ENCODE measurements around the gene COLEC11.
"Not testable (repeated sequence)": the region's sequence is repeated elsewhere in the genome, so short reads cannot be mapped to it uniquely, and the experiment has no call there.

Gene COLEC11

DNA sequence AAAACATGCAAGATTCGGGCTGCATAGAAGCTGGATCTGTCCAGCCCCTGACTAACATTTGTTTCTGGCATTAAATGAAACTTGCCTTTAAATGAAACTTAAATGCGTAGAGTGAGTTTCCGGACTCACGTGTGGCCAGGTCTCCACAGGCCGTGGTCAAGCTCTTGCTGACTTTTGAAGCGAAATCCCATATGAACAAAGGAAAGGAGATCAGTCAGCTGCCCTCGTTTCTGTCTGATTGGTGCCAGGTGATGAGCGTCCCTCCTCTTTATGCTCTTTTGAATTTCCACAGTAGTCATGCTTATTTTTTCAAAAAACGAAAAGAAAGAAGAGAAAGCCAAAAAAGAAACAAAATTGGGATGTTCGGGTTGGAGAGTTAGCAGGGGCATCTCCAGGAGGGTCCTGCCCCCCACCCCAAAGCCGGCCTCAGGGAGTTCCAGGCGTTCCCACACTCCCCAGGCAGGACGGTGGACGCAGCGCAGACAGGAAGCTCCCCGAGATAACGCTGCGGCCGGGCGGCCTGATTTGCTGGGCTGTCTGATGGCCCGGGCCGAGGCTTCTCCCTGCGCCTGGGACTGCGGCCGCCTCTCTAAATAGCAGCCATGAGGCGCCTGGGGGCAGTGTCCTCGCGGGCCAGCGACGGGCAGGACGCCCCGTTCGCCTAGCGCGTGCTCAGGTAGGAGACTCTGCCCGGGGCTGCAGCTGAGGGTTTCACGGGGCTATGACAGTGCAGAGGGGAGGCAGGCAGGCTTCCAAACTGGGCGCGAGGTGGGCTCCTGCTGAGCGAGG is at the start of gene COLEC11:
Gene COLEC11 (plus strand): TSS at position 620 of the 789 bp plus-strand sequence. CDS start 9,229 bp downstream, outside the sequence.
- no peak for DNase-seq

- no peak for DNase-seq
Observed at GRCh38 chr2:3545788-3546478, 49.0 kb upstream of the COLEC11 start.

GRCh38 chr2:3547915-3548314 is 47.0 kb upstream of the COLEC11 start:
- DNase-seq = no peak

- no peak for DNase-seq
Observed at GRCh38 chr2:3553946-3554345, 41.0 kb upstream of the COLEC11 start.

DNA sequence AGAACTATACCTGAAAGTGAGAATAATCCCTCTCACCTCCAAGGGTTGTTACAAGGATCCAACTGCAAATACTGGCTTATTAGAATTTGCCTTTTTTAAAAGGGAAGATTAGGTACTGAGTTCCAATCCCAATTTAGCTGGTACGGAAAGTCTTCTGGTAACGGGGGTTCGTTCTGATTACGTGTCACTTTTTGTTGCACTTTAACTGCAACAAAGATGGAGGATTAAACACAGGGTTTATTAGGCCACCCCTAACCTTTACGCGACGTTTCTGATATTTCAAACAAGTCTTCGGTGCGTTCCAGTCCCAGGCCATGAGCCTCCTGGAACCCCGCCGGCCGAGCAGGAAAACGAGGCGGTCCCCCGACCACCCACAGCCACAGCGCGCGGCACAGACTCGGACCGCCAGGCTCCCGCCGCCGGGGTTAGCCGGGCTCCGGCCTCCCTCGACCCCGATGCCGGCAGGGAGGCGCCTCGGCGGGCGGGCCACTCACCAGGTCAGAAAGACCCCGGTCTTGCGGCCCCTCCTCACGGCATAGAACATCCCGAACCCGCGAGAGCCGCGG is 37.2 kb upstream of the COLEC11 start:
- DNase-seq = no peak

DNA sequence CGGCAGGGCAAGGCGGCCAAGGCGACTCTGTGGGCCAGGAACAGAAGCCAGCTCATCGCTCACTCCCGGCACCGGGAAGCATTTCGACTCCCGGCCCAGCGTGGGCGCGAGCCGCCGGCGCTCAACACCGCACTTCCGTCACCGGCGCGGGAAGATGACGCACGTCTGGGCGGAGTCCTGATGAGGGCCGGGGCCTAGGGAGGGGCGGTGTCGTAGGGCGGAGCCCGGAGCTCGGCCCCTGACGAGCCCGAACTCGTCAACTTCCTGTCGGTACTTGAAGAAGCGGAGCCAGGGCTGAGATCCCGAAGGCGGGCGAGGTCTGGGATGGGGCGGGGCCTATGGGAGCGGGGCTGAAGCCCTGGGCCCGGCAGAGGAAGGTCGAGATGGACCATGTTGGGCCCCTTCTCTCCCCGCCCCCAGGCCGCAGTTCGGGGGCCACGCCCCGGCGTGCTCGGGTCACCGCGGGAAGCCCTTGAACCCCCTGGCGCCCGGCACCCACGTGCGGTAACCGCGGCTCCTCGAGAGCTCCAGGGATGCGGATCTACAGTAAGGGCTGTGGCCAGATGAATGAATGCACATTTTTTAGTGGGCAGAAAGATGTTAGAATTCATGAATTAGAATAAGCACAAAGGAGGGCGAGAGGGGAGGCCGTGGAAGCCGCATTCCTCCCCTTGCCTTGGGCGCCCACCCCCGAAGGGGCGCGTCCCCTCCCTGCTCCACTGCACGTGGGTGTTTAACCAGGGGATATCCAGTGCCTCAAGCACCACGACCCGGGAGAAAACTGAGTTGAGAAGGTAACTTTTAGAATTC is 36.5 kb upstream of the COLEC11 start, which contains the start of gene RNASEH1:
Gene RNASEH1 (minus strand): TSS at position 129 of the 810 bp plus-strand sequence. CDS start 73 bp downstream, at position 56.
- peak; percentile 97 for DNase-seq

GRCh38 chr2:3563521-3563976 is 31.4 kb upstream of the COLEC11 start:
- no peak for DNase-seq

GRCh38 chr2:3565117-3565516 is 29.8 kb upstream of the COLEC11 start:
- DNase-seq = no peak

DNA sequence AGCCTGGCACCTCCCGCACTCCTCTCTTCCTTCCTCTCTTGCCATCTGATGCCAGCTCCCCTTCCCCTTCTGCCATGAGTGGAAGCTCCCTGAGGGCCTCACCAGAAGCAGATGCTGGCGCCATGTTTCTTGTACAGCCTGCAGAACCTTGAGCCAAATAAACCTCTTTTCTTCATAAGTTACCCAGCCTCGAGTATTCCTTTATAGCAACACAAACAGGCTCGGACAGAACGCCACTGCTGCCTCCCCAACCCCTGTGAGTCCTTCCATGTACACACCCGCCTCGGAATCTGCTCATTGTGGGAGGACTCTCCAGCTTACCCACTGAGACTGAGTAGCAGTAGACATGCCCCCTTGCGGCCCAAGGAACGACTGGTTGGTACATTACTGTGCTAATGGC is 28.1 kb upstream of the COLEC11 start:
- no peak for DNase-seq

DNA sequence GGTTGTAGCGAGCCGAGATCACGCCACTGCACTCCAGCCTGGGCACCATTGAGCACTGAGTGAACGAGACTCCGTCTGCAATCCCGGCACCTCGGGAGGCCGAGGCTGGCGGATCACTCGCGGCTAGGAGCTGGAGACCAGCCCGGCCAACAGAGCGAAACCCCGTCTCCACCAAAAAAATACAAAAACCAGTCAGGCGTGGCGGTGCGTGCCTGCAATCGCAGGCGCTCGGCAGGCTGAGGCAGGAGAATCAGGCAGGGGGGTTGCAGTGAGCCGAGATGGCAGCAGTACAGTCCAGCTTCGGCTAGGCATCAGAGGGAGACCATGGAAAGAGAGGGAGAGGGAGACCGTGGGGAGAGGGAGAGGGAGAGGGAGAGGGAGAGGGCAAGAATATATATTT is 25.3 kb upstream of the COLEC11 start:
- DNase-seq = not testable (repeated sequence)

DNA sequence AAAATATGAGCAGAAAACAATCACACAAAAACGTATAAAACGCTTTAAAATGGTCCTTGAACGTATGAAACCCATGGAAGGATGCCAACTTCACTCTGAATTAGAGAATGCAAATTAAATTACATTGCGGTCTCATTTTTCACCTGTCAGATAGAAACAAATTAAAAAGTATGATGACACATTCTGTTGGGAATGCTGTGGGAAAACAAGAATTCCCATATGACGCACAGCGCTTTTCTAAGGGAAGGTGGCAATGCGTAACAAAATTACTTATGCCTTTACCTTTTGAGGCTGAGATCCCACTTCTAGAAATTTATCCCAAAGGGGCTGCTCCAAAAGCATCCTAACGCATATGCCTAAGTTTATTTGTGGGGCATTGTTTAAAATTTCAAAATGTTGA is 23.6 kb upstream of the COLEC11 start:
- no peak for DNase-seq

DNA sequence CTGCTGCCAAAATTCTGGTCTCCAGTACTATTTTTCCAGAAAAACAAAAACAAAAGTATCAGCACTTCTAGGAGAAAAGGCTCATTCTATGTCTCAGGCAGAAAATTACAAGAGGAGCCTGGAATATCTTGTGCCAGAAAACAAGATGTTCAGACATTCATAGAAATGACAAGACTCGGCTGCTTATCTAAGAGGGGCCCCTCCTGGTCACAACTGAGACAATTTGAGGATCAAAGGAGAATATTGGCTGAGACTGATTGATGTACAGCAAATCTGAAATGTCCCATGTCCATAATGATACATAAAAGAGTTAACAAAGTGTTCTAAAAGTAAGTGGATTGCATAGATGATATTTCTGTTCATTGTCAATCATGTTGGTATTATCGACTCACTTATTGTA is 22.3 kb upstream of the COLEC11 start:
- no peak for DNase-seq

DNA sequence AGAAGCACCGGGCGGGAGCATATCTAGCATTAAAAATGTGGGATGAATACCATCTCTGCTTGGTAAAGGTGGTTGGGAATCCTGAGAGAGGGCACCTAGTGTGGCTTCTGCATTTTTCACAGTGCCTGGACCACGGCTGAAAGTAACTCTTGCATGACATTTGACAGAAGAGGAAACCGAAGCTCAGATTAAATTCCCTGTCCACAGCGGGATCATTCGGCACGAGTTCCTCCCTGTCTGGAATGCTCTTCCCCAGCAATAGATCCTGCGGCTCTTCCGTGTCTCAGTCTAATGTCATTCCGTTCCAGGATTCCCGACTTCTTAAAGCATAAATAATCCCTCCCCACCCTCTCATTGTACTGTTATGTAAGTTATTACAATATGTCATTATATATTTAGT is 20.8 kb upstream of the COLEC11 start:
- no peak for DNase-seq

- DNase-seq = peak; percentile 43
Observed at GRCh38 chr2:3575534-3576262, 19.2 kb upstream of the COLEC11 start.

GRCh38 chr2:3576263-3576630 is 18.7 kb upstream of the COLEC11 start:
- not testable (repeated sequence) for DNase-seq

- no peak for DNase-seq
Observed at GRCh38 chr2:3578987-3579386, 15.9 kb upstream of the COLEC11 start.

DNA sequence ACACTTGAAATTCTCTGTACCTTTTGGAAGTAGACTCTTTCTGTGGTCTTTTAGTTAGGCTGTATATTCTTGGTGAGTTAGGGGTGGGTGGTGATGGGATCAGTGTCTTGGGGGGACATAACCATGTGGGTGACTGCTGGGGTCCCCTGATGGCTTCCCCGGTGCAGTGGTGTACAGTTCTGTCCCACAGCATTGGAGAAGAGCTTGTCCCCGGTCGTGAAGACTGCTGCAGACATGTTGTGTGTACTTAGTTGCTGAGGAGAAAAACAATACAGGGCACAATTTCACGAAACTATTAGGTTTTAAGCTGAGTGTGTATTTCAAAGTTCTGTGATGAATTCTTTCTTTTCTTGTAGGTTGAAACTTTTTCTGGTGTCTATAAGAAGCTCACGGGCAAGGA is 14.5 kb upstream of the COLEC11 start:
- DNase-seq = no peak

DNA sequence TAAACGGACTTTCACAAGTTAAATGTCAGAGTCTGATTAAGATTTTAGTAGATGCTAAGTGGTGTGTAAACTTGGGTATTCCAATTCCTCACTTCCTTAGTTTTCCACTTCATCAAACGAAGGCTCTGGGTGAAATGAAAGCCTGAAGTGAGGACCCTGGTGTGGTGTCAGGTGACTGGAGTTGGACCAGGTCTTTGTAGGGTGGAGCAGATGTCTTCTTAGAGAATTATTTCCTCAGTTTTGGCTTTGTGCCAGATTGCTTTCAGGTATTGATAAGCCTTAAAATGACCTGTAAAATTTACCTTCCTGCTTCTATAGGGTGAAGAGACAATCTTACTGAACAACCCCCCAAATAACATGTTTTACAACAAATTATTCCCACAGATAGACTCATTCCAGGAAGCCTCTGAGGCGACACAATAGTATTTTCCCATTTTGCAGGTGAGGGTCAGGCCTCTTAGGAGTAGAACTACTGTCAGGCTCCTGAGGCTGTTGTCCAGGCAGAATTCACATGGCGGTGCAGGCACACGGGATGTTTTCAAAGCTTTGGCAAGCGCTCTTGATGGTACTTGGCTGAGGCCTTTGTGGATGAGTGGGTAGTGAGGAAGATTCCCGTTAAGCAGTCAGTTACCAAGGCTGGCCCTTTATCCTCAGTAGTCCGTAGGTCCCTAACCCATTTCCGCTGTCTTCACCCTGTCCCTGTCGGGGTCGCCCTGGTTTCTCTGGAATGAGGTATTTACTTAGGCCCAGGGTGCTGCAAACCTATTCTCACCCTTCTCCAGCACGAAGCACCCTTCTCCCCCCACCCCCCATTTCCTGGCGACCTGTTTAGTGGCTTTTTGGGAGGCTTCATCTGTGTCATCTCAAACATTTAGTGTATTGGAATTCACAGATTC is 13.3 kb upstream of the COLEC11 start:
- no peak for DNase-seq

- no peak for DNase-seq
Observed at GRCh38 chr2:3584076-3584475, 10.8 kb upstream of the COLEC11 start.

- no peak for DNase-seq
Observed at GRCh38 chr2:3584608-3585260, 10.2 kb upstream of the COLEC11 start.
